NCI-H1436 (cell line): ENCODE measurements around the gene ANXA9.
A peak's percentile ranks its signal among the peaks of the same experiment; 100 is the strongest.

Experiments
- DNase-seq: peaks from one replicate; lab custom pipeline; 2025; lab: John Stamatoyannopoulos, UW

The ANXA9 gene

DNA sequence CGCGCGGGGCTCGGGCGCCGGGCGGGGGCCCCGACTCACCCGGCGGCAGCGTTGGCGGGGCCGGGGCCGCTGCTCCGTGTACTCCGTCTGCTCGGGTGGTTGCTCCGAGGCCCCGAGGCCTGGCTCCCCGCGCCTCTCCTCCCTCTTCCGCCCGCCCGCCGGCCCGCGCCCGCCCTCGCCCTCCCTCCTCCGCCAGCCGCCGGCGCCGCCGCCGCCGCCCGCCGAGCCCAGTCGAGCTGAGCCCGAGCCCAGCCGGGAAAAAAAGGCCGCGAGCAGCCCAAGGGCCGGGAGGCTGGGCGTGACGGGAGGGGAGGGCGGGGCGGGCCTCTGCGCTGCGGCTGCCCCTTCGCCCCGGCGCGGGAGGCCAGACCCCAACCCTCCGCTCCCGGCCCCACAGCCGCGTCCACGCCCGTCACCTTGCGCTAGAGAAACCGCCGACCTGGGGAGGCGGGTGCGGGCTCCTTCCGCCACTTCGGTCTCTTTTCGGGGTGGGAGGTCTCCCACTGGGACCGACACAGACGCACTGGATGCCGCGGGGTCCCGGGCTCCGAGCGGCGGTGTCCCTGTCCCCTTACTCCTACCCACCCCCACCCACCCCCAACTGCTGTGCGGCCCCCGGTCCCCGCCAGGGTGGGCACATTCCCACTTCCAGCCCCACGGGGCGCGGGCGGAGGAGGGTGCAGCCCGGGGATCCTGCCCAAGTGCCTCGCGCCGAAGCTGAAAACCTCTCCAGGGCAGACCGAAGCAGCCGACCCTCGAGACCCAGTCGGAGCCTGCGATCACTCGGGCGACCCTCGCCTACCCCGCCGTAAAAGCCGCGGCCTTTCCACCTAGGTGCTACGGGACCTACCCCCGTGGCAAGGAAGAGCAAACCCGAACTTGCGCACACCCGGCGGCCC lies 7.3 kb upstream of the ANXA9 start, which contains the start of gene CERS2:
Gene CERS2 (minus strand): TSS at position 256 of the 899 bp plus-strand sequence. CDS start 5,745 bp downstream, outside the sequence.
- peak; percentile 67 for DNase-seq

DNA sequence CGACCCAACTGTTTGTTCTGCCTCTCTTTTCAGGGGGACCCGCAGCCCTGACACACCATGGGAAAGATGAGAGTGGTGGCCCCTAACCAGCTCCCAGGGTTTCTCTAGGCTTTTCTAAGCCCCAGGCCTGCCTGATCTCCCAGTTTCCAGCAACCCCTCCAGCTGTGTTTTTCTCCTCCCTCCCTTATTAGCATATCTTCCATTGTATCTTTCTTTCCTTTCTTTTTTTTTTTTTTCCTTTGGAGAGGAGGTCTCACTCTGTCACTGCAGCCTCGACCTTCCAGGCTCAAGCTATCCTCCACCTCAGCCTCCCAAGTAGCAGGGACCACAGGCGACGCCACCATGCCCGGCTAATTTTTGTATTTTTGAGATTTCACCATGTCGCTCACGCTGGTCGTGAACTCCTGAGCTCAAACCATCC lies 5.7 kb upstream of the ANXA9 start:
- DNase-seq: no peak

DNA sequence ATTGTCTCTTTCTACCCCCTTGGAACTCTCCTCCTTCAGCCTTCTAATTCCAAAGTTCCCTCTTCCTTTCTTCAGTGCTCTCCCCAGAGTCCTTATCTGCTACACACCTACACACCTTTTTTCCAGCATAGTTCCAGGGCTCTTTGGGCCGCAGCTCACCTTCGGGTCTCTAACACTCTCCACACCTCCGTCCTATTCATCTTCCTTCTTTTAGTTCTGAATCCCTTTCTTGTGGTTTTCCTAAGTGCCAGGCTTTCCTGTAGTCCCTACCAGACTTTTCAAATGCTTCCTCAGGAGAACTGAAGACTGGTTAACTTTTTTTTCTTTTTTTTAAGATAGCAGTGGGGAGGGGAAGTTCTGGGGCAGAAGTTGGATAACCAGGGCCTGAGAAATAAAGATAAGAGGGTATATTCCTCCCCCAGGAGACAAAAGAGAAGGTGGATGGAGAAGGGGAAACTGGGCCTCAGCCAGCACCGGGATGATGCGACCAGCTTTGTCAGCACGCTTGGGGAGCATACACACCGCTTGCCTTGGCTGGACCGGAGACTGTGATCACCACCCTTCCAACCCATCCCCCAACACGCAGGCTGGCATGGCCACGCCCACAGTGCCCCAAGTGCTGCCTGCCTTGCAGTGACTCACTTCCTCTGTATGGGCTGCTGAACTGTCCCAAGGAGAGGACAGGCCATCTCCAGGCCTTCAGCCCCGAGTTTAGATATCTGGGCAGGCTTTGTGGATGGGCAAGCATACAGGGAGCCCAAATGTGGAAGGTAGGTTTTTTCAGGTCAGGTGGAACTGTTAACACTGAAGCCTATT lies 5.0 kb upstream of the ANXA9 start:
- no peak for DNase-seq

DNA sequence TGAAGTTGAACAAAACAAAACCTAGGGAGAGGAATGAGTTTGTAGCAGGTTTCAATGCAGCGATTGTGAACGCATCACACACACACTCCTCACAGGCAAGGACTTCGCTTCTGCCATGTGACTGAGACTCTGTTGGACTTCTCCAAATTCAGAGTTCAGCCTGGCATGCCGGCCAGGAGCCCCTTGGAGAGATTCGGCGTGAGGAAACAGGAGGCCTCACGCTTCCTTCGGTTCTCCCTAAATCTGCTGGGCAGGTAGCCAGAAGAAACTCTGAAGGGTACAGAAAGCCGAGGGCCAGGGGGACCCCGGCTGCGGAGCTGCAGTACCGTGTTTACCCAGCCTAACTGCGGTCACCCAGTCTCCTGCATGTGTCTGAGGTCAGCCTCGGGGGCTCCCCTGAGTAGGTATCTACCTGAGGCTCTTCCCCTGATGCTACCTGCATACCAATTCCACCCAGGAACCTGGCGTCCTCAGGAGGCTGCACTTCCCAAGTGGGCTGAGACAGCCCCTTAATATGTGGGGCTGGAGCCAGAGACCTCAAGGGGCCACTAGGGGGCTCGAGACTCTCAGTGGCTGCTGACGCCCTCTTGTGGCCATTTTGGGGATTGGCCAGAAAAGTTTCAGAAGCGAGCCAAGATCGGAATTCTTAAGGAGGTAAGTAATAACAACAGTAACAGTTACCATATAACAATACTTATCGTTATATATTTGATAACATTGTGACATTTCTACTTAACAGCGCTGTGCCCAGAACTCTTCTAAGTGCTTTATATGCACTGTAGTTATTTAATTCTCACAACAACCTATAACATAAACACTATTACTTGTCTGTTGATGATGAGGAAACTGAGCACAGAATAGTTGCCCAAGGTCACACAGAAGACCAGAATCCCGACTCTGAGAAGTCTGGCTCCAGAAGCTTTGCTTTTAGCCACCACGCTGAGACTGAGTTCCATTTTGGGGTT lies 2.7 kb upstream of the ANXA9 start:
- DNase-seq: peak; percentile 83

DNA sequence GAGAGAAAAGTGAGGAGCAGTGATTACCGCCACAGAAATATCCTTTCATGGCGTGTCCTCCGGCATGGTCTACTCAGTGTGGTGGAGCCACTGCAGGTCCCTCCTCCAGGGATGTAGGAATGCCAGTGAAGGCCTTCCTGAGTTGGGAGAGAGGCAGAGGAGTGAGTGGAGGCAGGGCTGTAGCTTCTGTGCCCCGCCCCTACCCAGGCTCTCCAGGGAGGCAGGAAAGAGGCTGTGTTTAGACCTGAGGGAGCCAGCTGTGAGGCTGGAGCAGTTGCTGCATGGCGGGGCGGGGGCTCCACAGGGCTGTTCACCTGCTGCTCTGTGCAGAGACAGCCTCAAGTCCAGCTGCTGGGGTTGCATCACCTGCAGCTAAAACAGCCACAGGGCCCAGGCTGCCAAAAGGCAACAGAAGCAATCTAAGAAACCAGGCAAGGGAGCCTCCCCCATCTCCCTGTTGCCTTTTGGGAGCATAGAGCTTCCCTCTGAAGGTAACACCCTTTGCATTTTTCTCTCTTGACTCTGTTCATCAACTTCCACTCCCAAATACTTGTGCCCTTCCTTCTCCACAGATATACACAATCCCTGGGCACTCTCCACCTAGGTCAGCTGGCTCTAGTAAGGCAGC lies 801 bp upstream of the ANXA9 start:
- peak; percentile 72 for DNase-seq

DNA sequence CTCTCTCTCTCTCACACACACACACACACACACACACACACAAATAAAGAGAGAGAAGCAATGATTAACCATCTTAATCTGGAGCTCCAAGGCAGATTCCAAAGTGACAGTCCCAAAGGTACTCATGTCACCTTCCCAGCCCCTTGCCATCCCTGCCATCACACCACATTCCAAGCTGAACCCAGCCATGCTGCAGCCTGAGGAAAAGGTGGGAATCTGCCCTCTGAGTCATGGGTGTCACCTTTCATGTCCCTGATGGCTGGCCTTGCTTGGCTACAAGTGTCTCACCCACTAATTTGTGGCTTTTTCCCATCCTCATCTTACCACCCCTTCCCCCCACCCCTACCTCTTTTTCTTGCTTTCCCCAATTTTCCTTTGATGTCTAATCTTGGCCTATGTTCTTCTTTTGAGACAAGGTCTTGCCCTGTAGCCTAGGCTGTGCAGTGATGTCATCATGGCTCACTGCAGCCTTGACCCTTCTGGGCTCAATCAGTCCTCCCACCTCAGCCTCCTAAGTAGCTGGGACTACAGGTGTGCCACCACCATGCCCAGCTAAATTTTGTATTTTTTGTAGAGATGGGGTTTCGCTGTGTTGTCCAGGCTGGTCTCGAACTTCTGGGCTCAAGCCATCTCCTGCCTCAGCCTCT lies 3.2 kb downstream of the ANXA9 start:
- DNase-seq: no peak

DNA sequence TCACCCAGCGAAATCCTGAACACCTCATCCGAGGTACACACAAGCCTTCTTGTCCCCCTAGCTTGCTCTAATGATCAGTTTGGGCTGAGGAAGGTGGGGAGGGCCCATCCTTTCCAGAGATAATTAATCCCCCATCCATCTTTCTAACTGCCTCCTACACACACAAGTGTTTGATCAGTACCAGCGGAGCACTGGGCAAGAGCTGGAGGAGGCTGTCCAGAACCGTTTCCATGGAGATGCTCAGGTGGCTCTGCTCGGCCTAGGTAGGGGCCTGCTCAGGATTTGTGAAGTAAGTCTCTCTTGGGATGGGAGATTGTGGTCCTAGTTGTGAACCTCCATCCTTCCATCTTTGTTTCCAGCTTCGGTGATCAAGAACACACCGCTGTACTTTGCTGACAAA lies 5.8 kb downstream of the ANXA9 start:
- DNase-seq: no peak

DNA sequence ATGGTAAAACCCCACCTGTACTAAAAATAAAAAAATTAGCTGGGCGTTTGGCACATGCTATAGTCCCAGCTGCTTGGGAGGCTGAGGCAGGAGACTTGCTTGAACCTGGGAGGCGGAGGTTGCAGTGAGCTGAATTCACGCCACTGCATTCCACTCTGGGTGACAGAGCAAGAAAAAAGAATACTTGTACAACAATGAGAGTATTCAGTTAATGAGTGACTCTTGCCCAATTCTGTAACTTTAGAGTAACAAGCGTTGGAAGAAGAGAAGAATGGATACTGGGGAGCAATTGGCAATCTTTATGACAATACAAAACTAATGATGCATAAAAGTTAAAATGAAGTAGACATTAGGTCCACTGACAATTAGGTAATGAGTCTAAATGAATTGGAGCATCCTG lies 10.5 kb downstream of the ANXA9 start:
- DNase-seq: no peak

DNA sequence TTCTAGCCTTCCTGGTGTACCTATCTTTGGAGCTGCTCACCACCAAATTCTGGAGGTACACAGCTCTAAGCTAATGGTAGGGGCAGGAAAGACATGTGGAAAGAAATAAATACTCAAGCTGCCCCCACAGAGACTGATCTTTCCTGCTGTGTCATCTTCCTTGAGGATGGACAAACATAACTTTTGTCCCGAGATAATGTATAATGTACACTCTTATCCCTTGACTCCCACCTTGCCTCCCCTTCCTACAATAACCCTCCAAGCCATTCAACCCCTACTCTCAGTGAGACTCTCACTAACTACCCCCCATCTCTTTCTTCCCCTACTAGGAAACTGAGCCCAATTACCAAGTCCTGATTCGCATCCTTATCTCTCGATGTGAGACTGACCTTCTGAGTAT lies 12.2 kb downstream of the ANXA9 start:
- DNase-seq: no peak

DNA sequence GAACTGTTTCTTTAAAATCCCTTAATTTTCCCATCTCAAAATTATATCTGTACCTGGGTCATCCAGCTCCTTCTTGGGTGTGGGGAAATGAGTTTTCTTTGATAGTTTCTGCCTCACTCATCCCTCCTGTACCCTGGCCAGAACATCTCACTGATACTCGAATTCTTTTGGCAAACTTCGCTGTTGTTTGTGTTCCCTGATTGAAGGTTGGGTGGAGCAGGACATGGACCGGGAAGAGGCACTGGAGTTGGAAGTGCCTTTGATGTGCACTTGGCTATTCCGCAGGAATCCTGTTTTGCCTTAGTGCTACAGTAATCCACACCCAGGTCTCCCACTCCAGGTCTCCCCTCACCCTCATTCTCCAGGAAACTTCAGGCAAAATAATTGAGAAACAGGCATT lies 13.4 kb downstream of the ANXA9 start:
- DNase-seq: no peak

DNA sequence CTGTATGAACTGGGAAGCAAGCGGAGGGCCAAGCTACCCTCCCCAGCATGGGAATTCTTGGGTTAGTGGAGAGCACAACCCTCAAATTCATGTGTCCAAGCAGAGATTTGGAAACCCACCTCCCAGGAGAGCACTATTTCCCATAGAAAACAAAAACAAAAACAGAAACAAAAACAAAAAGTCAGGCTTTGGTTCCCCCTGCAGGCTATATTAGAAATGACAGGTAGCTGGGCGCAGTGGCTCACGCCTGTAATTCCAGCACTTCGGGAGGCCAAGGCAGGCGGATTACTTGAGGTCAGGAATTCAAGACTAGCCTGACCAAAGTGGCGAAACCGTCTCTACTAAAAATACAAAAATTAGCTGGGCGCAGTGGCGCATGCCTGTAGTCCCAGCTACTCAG lies 13.8 kb downstream of the ANXA9 start:
- no peak for DNase-seq

DNA sequence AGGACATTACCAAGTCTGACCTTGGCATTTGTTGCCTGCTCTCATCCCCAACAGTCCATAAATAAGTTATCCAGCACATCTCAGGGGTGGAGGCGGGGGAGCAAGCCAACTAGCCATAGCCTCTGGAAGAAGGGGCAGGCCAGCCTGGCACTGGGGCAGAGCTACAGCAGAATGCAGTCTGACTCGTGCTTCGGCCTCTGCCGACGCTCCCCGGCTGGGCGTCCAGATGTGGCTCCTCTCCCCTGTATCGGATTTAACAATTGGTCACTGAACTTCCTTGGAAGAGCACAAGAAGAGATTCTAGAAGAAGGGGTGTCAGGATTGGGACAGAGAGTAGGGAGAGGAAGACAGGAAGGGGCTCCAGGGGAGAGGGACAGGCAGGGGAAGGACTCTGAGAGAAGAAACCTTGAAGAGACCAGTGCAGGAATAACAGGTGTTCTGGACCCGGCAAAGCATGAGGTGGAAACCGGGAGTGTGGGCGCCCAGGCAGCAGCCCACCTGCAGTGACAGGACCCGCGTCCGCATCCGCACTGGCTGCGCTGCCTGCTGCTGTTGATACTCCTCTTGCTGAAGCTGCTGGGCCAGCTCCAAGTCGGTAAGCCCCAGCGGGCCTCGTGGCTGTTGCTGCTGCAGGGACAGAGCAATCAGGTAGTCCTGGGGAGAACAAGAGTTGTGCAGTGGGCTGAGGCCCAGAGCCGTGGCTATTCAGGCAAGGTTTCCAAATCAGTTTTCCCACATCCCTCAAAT lies 15.2 kb downstream of the ANXA9 start:
- no peak for DNase-seq

DNA sequence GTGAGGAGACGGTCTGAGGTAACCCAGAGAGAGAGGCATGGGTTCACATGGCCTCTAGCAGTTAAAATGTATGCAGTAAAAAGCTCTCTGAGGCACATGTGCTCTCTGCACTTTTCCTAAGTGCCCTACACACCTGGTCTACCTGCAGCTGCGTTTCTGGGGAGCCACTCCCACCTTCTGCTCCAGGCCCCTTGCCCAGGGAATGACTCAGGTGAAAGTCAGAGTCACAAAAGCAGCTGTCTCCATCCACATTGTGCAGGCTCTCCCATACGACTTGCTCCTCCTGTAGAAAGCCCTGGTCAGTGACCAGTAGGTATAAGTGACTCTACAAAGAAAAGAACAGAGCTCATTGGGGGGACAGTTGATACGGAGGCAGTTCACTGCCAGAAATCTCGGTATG lies 15.9 kb downstream of the ANXA9 start:
- no peak for DNase-seq

DNA sequence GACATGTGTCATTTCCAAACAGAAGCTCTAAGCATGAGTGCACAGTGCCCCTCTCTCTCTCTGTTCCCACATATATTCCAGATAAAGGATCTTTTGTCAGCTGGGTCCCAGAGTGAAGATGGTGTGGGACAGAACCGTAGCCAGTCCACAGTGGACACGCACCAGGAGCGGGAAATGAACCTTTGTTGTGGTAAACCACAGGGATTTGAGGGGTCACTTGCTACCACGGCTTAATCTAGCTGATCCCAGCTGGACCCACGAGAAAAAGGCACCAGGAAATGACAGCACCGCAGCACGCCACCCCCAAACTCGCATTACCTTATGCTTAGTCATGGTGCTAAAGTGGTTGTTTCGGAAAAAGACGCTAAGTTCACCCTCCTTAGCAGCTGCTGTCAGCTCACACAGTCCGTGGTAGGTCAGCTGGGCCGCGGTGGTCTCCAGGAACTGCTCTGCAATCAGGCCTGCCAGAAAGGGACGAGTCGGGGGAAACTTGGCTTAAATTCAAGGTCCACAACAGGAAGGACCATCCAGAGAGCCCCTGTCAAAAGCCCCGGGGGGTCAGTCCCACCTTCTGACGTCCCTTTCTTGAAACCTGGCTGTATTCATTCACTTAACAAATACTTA lies 17.1 kb downstream of the ANXA9 start:
- DNase-seq: no peak

DNA sequence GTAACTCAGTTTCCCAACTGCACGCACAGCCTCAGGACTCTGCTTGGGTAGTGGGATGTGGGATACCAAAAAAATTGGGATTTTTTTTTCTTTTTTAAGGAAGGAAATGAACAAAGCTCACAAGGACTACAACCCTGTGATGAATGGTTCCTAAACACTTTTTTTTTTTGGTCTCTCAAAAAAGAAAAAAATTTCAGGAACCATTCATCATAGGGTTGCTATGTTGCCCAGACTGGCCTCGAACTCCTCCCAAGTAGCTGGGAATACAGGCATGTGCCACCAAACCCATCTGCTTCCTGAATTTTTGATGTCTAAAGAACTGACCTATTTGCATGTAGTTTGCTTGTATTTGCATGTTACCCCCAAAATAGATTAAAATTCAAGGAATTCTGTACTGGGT lies 17.8 kb downstream of the ANXA9 start:
- no peak for DNase-seq

DNA sequence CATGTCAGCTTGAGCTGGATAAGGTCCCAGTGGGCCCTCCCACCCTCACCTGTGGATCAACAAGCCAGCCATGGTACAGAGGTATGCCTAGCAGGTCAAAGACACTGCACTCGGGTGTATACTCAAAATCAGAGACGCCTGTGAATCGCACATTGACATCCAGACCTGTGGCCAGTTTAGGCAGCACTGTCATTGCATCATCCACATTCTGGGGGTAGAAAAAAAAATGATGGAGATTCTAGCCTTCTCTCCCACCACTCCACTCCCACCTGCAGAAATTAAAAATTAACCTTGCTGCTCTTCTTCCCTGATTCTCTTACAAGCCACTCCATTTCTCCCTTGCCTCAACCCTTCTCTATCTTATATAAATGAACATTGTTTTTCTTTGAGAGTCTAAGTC lies 18.3 kb downstream of the ANXA9 start:
- no peak for DNase-seq

DNA sequence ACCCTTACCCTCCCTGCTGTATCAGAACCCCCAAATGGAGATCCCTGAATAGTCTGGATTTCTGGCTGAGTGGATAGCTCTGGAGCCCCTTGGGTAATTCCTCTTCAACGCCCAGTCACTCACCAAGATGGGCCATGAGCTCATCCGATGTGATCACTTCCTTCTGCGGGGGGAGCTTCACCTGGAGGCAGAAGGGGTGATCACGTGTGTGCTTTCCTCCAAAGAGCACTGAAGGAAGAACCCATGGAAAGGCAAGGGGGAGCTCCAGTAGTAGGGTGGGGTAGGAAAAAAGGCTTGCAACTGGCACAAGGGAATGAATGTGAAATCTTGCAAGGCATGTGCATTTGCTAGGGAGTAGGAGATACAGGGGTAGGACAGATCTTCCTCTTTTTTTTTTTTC lies 19.5 kb downstream of the ANXA9 start:
- DNase-seq: no peak

DNA sequence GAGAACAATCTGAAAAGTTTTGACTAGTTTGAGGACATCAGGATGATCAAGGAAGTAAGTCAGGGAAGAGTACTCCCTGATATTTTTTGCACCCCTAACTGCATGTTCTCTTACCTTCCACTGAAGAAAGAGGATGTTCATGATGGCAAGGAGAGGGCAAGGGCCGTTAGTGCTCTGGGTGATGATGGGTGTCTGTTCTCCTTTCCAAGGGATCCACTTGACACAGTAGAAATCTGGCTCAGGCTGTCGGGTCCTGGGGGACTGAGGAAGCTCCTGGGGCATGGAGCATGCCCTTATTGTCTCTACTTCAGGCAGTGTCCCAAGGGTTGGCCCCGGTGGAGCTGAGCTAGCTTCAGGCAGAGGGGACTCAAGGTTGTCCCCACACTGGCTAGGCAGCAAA lies 20.0 kb downstream of the ANXA9 start:
- DNase-seq: no peak

DNA sequence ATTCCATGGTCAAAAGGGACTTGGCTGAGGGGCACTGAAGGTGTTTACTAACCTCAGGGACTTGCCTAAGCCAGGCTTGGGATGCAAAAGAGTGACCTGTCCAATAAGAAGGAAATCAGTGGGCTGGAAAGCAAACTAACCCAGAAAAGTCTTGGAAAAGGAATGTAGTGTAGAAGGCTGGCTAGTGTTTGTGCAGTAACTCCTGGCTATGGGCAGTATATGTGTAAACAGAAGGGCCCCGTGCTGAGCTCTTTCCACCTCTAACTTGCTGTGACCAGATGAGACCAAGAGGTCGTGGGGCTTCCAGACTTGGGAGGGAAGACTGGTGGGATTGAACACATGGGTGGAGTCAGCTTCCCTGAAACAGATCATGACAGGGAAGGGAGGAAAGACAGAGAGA lies 20.5 kb downstream of the ANXA9 start:
- DNase-seq: no peak

DNA sequence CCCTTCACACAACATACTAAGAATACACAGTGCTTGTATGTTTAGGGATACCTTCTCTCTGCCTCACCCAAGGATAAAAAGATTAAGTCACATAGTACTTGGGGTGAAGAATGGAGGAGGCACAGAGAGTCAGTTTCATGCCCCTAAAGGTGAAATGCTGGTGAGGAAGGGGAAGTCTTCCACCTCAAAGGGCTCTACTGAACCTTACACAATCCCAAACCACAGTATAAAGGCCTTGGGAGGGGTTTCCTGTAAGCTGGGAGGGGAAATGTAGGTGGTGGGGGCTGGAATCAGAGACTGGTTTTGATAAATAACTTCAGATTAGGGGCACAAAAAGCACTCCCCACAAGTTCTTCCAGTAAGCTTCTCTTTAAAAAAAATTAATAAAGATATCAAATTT lies 21.1 kb downstream of the ANXA9 start:
- DNase-seq: no peak
